GM08714 (cell line): ENCODE measurements around the gene HTATSF1.

ENCODE experiments used
- H3K4me3 ChIP-seq: fragments of 200-500 bp; sonication (Bioruptor generic); 2 replicates; pipeline ENCODE4 v1.5.1; 2014; ENCODE audit warnings: mild to moderate bottlenecking, low read length, inconsistent platforms
- ZNF274 ChIP-seq: IDR thresholded peaks from 2 replicates; pipeline ENCODE4 v1.6.1; 2012; ENCODE audit warnings: mild to moderate bottlenecking, low read depth, low read length

HTATSF1 gene

DNA sequence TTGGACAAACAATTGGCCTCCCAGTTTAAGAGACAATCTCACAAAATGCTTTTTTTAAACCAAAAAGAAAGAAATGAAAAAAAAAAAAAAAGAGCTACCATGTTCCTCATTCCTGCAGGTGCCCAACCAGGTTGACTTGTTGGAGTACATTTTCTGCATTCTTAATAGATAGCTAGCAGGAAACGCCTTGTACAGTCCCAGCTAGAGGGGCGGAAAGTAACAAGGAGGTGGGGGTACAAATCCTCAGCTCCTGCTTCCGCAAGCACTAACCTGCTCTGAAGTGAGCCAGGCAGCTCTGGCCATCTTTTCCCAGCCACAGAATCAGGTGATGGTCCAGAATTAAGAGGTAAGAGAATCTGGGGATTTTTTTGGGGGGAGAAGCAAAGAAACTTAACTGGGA lies 34.6 kb downstream of the HTATSF1 start, which contains the start of gene VGLL1:
TSS of gene VGLL1 (plus strand) at position 265 of the 400 bp plus-strand sequence. CDS start 3,806 bp downstream, outside the sequence.
- no peak within 1 kb of the TSS for H3K4me3 ChIP-seq
- TF ChIP-seq ZNF274 = no peak

GRCh38 chrX:136534131-136534530 lies 36.7 kb downstream of the HTATSF1 start:
- no peak overlapping the region for H3K4me3 ChIP-seq
- TF ChIP-seq ZNF274 = no peak

DNA sequence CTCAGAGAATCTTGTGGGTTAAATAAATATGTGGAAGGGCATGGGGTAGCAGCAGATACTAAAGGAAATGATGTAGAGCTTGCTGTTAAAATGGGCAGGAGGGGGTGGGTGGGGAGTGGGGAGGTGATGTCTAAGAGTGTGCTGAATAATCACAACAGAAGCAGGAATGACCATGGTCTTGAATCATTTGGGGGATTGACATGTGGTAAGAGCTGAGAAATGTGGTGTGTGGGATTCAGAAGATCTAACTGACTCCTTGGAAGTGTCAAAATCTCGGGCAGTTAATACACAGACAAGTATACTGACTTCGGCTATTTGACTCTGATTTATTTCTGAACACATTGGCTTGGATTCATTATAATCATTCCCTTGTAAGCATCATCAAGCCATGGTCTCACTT lies 41.4 kb downstream of the HTATSF1 start:
- no peak for TF ChIP-seq ZNF274
- no peak overlapping the region for H3K4me3 ChIP-seq

- H3K4me3 ChIP-seq = no peak overlapping the region
- TF ChIP-seq ZNF274 = no peak
Measured at GRCh38 chrX:136540226-136540625, 42.8 kb downstream of the HTATSF1 start.

DNA sequence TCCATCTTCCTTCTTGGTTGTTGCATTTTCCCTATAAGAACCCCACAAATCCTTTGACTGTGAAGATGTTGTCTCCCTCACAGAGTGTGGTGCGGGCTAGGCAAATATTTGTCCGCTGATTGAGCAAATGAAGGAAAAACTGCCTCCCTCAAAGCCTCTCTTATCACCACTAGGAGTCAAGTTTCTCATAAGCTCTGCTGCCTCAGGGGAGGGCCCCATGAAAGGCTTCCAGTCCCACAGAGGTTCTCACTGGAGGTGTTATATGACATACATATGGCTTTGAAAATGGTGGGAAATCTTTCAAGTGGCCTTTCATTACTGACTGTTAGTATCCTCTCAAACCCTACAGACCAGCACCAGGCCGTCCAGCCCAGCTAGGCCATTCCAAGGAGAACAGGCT lies 43.9 kb downstream of the HTATSF1 start:
- TF ChIP-seq ZNF274 = no peak
- H3K4me3 ChIP-seq = no peak overlapping the region

DNA sequence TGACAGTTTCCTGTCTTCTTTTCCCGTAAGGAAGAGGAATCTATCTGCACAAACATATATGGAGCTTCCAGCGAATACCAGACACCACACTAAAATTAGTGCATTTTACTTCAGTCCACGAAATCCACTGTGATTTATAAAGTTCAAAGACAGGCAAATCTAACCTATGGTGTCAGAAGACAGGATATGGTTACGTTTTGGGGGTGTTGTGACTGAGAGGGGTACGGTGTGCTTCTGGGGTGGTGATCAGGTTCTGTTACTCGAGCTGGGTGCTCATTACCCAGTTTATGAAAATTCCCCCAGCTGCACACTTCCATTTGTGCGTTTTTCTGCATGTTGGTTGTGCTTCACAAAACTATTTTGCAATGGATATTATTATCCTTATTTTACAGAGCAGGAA lies 44.9 kb downstream of the HTATSF1 start:
- no peak for TF ChIP-seq ZNF274
- H3K4me3 ChIP-seq = no peak overlapping the region

DNA sequence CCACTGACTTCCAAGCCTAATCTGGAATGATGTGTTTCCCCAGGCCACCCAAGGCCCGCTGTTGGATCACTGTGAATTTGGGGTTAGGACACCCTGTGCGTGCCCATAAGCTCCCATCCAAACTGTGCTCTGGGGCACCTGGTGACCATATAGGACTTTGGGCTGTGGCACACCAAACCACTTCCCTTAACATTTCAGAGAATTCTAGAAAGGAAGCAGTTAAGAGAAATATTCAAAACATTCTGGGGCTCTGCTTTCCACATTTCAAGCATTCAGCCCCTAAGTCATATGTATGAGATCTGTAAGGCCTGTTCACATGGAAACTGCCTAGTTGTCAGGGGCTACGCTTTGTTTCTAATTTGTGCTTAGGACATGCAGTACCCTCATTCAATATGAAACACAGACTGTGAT lies 49.0 kb downstream of the HTATSF1 start:
- TF ChIP-seq ZNF274 = no peak

DNA sequence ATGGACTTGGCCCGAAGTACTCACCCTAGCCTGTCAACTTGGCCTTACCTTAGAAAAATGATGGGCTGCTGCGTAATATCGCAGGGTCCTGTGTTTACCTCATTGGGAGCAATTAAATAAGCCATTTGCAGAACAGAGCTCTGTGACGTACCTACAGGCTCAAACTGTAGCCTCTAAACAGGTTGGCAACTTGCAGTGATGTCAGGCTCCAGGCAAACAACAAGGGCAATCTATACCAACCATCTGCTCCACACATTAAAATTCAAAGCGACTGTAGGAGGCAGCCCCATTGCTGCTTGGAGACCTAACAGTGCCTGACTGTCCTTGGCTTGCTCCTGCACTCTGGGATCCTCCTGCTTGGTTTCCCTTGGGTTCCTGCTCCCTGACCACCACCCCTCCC lies 51.8 kb downstream of the HTATSF1 start:
- H3K4me3 ChIP-seq = no peak overlapping the region
- TF ChIP-seq ZNF274 = no peak

More for the DNA sequence above, 49.0 kb downstream of the HTATSF1 start:
- H3K4me3 ChIP-seq = no peak overlapping the region

DNA sequence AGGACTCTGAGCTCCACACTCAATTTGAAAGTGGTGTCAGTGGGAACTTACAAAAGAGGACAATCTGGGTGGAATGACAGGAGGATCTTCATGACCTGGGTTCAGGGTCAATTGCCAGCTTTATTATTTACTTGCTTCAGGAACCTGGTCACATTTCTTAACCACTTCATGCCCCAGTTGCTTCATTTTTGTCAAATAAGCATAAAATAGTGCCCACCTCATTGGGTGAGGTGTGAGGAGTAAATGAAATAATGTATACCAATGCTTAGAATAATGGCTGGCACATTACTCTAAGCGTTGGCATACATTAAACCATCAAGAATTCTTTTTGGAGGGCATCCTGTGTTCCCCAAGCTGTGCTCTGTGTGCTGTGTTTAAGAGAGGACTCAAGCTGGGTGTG lies 54.0 kb downstream of the HTATSF1 start:
- TF ChIP-seq ZNF274 = no peak
- H3K4me3 ChIP-seq = no peak overlapping the region

DNA sequence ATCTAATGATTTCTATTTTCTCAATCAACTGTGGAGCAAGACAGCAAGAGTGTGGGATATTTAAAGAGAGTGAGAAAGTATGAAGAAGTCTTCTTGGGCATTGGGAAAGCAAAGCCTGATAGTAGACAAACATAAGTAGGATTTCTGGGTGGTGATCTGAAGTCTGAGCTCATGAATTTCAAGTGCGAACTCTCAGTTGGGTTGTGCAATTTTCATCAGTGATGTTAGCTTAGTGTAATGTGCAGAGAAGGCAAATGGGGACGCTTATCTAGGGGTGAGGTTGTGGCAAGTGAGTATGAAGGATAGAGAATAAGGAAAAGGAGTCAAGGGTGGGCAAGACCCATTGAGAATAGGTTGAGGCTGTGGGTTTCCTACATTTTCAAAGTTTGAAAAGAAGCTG lies 58.3 kb downstream of the HTATSF1 start:
- H3K4me3 ChIP-seq = no peak overlapping the region
- TF ChIP-seq ZNF274 = no peak
